Measurements from ENCODE around the gene LRRC75B.
"Not testable (repeated sequence)": the region's sequence is repeated elsewhere in the genome, so short reads cannot be mapped to it uniquely, and the experiment has no call there.

Gene LRRC75B

DNA sequence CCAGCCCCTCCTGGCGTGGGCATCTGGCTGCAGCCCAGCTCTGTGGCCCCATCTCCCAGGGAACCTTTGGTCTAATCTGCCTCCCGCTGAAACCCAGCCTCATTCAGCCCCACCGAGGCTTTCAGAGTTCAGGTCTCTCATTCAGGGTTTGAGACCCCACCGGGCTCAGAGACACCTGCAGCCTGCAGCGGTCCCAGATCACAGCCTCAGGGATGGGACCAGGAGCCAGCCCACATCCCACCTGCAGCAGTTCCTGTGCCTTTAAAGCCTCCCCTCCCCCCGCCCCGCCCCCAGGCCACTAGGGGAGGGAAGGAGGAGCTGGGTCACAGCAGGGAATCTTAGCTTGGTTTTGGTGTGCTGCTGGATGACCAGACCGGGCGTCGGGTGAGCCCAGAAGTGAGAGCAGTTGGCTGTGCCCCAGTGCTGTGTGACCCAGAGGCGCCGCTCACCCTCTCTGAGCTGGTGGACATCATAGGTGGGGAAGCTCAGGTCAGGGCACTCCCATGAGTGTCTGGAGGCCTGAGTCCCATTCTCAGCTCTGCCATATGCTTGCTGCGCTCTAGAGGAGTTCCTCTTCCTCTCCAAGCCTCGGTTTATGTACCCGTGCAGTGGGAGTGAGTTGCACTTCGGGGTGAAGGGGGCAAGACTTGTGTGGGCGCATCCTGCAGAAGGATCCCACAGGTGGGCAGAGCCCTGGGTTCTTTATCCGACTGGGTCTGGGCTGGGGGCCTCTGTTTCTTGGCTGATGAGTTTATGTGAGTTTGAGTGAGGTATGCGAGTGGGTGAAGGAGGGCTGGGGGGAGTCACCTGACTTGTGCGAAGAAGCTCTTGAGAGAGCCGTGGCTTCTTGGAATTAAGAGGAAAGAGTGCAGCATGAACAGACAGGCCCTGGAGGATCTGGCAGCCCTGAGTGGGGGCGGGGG is 10.2 kb upstream of the LRRC75B start, which contains the start of gene GGT1:
TSS of gene GGT1 (plus strand) at position 347 of the 923 bp plus-strand sequence. CDS start 7,889 bp downstream, outside the sequence.
- DNase-seq (ENCODE audit: low read depth in 2 of 2): not testable (repeated sequence)

GRCh38 chr22:24602105-24602749 is 9.4 kb upstream of the LRRC75B start:
- not testable (repeated sequence) for DNase-seq (ENCODE audit: low read depth in 2 of 2)

DNA sequence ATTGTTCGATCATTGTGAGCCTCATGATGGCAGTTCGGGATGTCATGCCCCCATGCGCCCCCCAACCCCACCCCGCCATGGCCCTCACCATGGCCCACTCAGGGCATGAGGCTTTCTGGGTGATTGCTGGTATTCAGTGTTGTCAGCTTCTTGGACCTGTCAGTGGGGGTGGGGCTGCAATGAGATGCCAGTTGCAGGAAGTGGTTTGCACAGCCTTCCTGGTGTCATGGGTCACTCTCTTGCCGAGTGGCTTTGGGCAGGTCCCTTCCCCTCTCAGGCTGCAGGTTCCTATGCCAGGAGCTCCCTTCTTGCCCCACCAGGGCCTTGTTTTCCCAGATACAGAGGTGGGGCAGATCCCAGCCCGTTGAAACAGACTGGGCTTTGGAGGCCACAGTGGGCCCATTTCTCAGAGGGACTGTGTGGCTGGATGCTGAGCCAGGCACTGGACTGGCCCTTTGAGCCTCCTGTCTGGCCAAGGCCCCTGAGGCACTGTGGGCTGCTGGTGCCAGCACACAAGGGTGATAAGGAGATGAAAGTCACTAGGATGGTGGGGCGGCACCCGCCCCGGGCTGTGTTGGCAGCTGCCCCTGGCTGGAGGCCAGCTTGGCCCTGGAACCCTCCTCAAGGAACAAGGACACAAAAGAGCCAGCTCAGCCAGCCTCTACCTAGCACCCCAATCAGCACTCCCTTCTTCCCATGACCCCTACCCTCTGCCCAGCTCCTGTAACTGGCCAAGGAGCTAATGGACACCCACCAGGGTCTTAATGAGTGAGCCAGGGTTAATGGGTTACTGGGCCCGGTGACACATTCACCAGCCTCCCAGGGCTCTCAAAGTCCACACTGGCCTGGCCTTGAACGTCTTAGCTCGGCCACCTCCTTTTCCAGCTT is 8.6 kb upstream of the LRRC75B start:
- DNase-seq (ENCODE audit: low read depth in 2 of 2): no peak

- DNase-seq (ENCODE audit: low read depth in 2 of 2): not testable (repeated sequence)
Observed at GRCh38 chr22:24599958-24600715, 7.3 kb upstream of the LRRC75B start.

DNA sequence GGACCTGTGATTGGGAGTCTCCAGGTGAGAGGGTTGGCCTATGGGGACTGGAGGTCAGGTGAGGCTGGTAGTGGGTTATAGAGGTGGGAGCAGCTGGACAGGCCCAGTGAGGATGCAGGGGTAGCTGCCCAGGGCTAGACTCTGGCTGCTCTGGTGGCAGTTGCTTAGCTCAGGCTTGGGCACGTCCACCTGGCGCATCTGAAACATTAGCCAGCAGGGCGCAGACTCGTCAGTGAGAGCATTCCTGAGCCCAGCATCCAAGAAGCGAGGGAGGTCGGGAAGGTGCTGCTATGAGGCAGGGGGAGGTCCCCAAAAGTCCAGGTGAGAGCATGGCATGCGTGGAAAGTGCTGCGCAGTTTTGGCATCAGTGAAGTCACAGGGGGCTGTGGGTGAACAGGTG is 6.6 kb upstream of the LRRC75B start:
- DNase-seq (ENCODE audit: low read depth in 2 of 2): no peak

DNA sequence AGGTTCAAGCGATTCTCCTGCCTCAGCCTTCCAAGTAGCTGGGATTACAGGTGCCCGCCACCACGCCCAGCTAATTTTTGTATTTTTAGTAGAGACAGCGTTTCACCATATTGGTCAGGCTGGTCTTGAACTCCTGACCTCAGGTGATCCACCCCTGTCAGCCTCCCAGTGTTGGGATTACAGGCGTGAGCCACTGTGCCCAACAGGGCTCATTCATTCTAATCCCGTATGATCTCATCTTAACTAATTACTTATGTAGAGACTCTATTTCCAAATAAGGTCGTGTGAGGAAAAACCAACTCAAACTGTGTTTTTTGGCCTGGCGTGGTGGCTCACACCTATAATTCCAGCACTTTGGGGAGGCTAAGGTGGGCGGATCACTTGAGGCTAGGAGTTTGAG is 4.2 kb upstream of the LRRC75B start:
- not testable (repeated sequence) for DNase-seq (ENCODE audit: low read depth in 2 of 2)

DNA sequence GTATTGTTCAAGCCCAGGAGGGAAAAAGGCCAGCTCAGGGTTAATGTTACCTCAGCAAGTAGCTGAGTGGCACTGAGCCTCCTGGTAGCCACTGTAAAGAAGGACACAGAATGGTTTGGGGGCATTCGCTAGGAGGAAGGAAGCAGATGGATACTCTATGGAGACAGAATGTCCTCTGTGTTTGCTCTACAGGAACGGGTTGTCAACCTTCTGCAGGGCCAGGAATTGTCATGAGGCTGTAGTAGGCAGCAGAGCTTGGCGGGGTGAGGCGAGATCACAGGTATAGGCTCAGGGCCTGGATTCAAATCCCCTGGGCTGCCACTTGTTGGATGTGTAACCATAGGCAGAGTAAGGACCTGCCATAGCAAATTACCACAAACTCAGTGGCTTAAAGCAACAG is 3.0 kb upstream of the LRRC75B start:
- no peak for DNase-seq (ENCODE audit: low read depth in 2 of 2)

GRCh38 chr22:24595228-24595627 is 2.4 kb upstream of the LRRC75B start:
- DNase-seq (ENCODE audit: low read depth in 2 of 2): no peak

DNA sequence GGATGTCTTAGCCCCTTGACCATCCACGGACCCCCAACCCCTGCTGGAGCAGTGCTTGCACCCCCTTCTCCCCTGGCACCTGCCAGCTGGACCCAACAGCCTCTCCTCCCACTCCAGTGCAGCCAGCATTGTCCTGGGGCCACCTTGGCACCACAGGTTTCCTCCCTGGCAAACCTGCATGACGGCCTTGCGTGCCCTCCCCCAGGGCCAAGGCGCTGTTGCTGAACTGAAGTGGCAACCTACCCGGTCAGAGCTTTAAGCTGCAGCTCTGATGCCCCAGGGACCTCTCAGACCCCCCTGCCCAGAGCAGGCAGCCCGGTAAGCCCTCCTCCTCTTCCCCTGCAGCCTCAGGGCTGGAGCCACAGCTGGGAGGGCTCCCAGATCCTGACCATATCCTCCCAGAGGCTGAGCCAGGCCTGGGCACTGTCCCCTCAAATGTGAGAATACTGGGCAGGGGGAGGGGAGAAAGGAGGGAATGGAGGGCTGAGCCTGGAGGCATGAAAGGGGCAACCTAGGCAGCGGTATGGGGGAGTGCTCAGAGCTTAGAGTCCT is 1.8 kb upstream of the LRRC75B start:
- DNase-seq (ENCODE audit: low read depth in 2 of 2): no peak

GRCh38 chr22:24593836-24594568 is 1.1 kb upstream of the LRRC75B start:
- no peak for DNase-seq (ENCODE audit: low read depth in 2 of 2)

DNA sequence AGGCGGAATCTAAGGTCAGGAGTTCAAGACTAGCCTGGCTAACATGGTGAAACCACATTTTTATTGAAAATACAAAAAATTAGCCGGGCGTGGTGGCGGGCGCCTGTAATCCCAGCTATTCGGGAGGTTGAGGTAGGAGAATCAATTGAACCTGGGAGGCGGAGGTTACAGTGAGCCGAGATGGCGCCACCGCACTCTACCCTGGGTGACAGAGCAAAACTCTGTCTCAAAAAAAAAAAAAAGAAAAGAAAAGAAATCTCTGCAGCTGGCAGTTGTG is 624 bp upstream of the LRRC75B start:
- not testable (repeated sequence) for DNase-seq (ENCODE audit: low read depth in 2 of 2)

DNA sequence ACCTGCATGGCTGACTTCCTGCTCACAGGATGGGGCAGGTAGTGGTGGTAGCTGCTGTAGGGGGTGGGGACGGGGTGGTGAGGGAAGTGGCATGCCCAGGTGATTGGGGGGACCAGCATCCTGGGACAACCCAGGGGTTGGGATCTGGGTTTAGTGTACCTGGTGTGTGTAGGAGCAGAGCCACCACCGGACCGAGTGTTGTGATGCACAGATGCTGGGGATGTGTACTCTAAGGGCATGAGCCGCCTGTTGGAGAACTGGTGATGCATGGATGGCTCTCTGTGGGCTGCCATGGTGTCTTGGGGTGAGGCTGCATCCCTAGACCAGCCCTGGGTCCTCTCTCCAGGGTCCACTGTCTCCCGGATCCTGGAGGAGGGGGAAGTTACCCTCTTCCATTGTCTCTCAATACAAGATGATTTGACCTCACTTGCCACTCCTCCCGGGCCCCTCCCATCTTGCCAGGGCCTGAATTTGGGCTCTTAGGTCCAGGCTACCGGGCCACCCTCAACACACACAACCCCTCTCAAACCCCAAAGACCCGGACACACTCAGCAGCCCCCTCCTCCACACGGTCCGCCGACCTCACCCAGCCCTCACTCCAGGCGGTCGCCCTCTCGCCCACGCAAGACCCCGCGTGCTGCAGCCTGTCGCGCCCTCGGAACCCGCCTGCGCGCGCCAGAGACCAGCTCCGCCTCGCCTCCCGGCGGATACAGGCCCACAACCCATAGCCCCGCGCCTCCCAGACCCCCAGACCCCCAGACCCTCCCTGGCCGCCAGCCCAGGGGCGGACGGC is 619 bp downstream of the LRRC75B start:
- DNase-seq (ENCODE audit: low read depth in 2 of 2): no peak

GRCh38 chr22:24591286-24591830 is 1.5 kb downstream of the LRRC75B start:
- DNase-seq (ENCODE audit: low read depth in 2 of 2): no peak

GRCh38 chr22:24590596-24591173 is 2.2 kb downstream of the LRRC75B start:
- no peak for DNase-seq (ENCODE audit: low read depth in 2 of 2)

- no peak for DNase-seq (ENCODE audit: low read depth in 2 of 2)
Observed at GRCh38 chr22:24589518-24590030, 3.3 kb downstream of the LRRC75B start.

GRCh38 chr22:24588757-24589481 is 4.0 kb downstream of the LRRC75B start:
- DNase-seq (ENCODE audit: low read depth in 2 of 2): no peak

DNA sequence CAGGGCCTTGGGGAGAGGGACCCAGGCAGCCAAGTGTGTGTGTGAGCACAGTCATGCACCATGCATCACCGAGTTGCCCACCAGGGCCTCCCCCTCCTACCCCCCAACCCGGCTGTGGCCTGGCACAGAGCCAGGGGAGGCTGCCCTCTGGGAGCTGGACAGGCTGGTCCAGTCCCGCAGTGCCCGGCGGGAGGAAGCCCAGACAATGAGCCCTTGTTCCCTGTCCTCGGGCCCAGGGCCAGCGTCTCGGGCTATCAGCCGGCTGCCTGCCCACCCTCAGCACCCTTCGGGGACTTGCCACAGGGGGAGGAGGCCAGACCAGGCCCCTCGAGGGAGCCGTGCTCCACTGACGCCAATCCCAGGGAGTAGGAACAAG is 4.5 kb downstream of the LRRC75B start:
- DNase-seq (ENCODE audit: low read depth in 2 of 2): no peak

GRCh38 chr22:24587948-24588347 is 4.9 kb downstream of the LRRC75B start:
- DNase-seq (ENCODE audit: low read depth in 2 of 2): no peak

Data from fibroblast of skin of left biceps (primary cell).